ENCODE results near the gene ADGRB2.

ADGRB2 gene

GRCh38 chr1:31702836-31703404 is 61.2 kb downstream of the ADGRB2 start:
- no peak for DNase-seq (ENCODE audit: low read depth, low spot score)

GRCh38 chr1:31701091-31701736 is 62.9 kb downstream of the ADGRB2 start:
- peak; percentile 94 for DNase-seq (ENCODE audit: low read depth, low spot score)

- DNase-seq (ENCODE audit: low read depth, low spot score) = no peak
Measured at GRCh38 chr1:31700468-31701090, 63.6 kb downstream of the ADGRB2 start.

- no peak for DNase-seq (ENCODE audit: low read depth, low spot score)
Measured at GRCh38 chr1:31699341-31699891, 64.7 kb downstream of the ADGRB2 start.

GRCh38 chr1:31697369-31697984 is 66.7 kb downstream of the ADGRB2 start:
- DNase-seq (ENCODE audit: low read depth, low spot score) = no peak

- no peak for DNase-seq (ENCODE audit: low read depth, low spot score)
Measured at GRCh38 chr1:31696242-31696641, 67.9 kb downstream of the ADGRB2 start.

GRCh38 chr1:31695327-31695726 is 68.8 kb downstream of the ADGRB2 start:
- DNase-seq (ENCODE audit: low read depth, low spot score) = no peak

GRCh38 chr1:31694964-31695313 is 69.2 kb downstream of the ADGRB2 start:
- no peak for DNase-seq (ENCODE audit: low read depth, low spot score)

- peak; percentile 81 for DNase-seq (ENCODE audit: low read depth, low spot score)
Measured at GRCh38 chr1:31694069-31694963, 69.8 kb downstream of the ADGRB2 start.

GRCh38 chr1:31693231-31693630 is 70.9 kb downstream of the ADGRB2 start:
- no peak for DNase-seq (ENCODE audit: low read depth, low spot score)

- DNase-seq (ENCODE audit: low read depth, low spot score) = no peak
Measured at GRCh38 chr1:31691951-31692350, 72.2 kb downstream of the ADGRB2 start.

GRCh38 chr1:31691446-31691845 is 72.7 kb downstream of the ADGRB2 start:
- no peak for DNase-seq (ENCODE audit: low read depth, low spot score)

GRCh38 chr1:31690921-31691320 is 73.2 kb downstream of the ADGRB2 start:
- DNase-seq (ENCODE audit: low read depth, low spot score) = no peak

- DNase-seq (ENCODE audit: low read depth, low spot score) = no peak
Measured at GRCh38 chr1:31689854-31690253, 74.3 kb downstream of the ADGRB2 start.

GRCh38 chr1:31689379-31689778 is 74.8 kb downstream of the ADGRB2 start:
- no peak for DNase-seq (ENCODE audit: low read depth, low spot score)

- DNase-seq (ENCODE audit: low read depth, low spot score) = no peak
Measured at GRCh38 chr1:31688233-31688918, 75.8 kb downstream of the ADGRB2 start.

- DNase-seq (ENCODE audit: low read depth, low spot score) = no peak
Measured at GRCh38 chr1:31687601-31688000, 76.5 kb downstream of the ADGRB2 start.

- DNase-seq (ENCODE audit: low read depth, low spot score) = no peak
Measured at GRCh38 chr1:31685795-31686194, 78.3 kb downstream of the ADGRB2 start.

- DNase-seq (ENCODE audit: low read depth, low spot score) = no peak
Measured at GRCh38 chr1:31683997-31684396, 80.1 kb downstream of the ADGRB2 start.

GRCh38 chr1:31681415-31681814 is 82.7 kb downstream of the ADGRB2 start:
- DNase-seq (ENCODE audit: low read depth, low spot score) = no peak

GRCh38 chr1:31679676-31680230 is 84.4 kb downstream of the ADGRB2 start:
- no peak for DNase-seq (ENCODE audit: low read depth, low spot score)
